WTC11 (cell line): ENCODE data around the gene ZCCHC4.

Experiments used
- ATF1 ChIP-seq: sonication (generic); formaldehyde crosslinking; IDR thresholded peaks from 2 replicates; pipeline ENCODE4 v1.8.1; 2023; ENCODE audit warnings: mild to moderate bottlenecking, moderate library complexity, missing genetic modification reagents
- CDX4 ChIP-seq: fragments of 250-450 bp; sonication (Bioruptor Pico); IDR thresholded peaks from 2 replicates; pipeline ENCODE4 v1.9.0; 2021; ENCODE audit warnings: moderate library complexity, mild to moderate bottlenecking, inconsistent platforms, borderline replicate concordance
- CTCF ChIP-seq: fragments of 200-600 bp; IDR thresholded peaks from 2 replicates; pipeline ENCODE4 v1.8.0; 2022; ENCODE audit warnings: antibody characterized with exemption
- E2F1 ChIP-seq: sonication (generic); formaldehyde crosslinking; IDR thresholded peaks from 2 replicates; pipeline ENCODE4 v1.8.0; 2022; ENCODE audit warnings: mild to moderate bottlenecking, missing genetic modification reagents
- E2F5 ChIP-seq: sonication (generic); formaldehyde crosslinking; IDR thresholded peaks from 2 replicates; pipeline ENCODE4 v1.8.1; 2022; ENCODE audit warnings: mild to moderate bottlenecking, moderate library complexity, missing genetic modification reagents
- ELF4 ChIP-seq: sonication (generic); formaldehyde crosslinking; IDR thresholded peaks from 2 replicates; pipeline ENCODE4 v1.8.1; 2022; ENCODE audit warnings: low read depth, mild to moderate bottlenecking, moderate library complexity, missing genetic modification reagents
- ETV6 ChIP-seq: sonication (generic); formaldehyde crosslinking; IDR thresholded peaks from 2 replicates; pipeline ENCODE4 v1.8.1; 2022; ENCODE audit warnings: mild to moderate bottlenecking, missing genetic modification reagents
- JUN ChIP-seq: sonication (generic); formaldehyde crosslinking; IDR thresholded peaks from 2 replicates; pipeline ENCODE4 v1.8.0; 2023; ENCODE audit warnings: mild to moderate bottlenecking, missing genetic modification reagents
- MAX ChIP-seq: sonication (generic); formaldehyde crosslinking; IDR thresholded peaks from 2 replicates; pipeline ENCODE4 v1.8.0; 2022; ENCODE audit warnings: mild to moderate bottlenecking, missing genetic modification reagents
- PREB ChIP-seq: sonication (generic); formaldehyde crosslinking; IDR thresholded peaks from 2 replicates; pipeline ENCODE4 v1.8.1; 2022; ENCODE audit warnings: mild to moderate bottlenecking, missing genetic modification reagents, moderate library complexity, borderline replicate concordance
- SP1 ChIP-seq: sonication (generic); formaldehyde crosslinking; conservative IDR thresholded peaks from 2 replicates; pipeline ENCODE4 v1.8.1; 2022; ENCODE audit warnings: missing genetic modification reagents
- USF2 ChIP-seq: sonication (generic); formaldehyde crosslinking; IDR thresholded peaks from 2 replicates; pipeline ENCODE4 v1.8.1; 2023; ENCODE audit warnings: mild to moderate bottlenecking, missing genetic modification reagents, moderate library complexity
- ZMAT4 ChIP-seq: fragments of 250-450 bp; sonication (Bioruptor Pico); IDR thresholded peaks from 2 replicates; pipeline ENCODE4 v1.9.0; 2021; ENCODE audit warnings: mild to moderate bottlenecking
- ZNF232 ChIP-seq: sonication (generic); formaldehyde crosslinking; IDR thresholded peaks from 2 replicates; pipeline ENCODE4 v1.8.0; 2022; ENCODE audit warnings: mild to moderate bottlenecking, missing genetic modification reagents

- no peak for TF ChIP-seq SP1 (CRISPR knock-in tag)
- no peak for TF ChIP-seq CTCF
- TF ChIP-seq USF2 (CRISPR knock-in tag): no peak
- TF ChIP-seq ELF4 (CRISPR knock-in tag): no peak
- TF ChIP-seq ETV6 (CRISPR knock-in tag): no peak
- TF ChIP-seq ATF1 (CRISPR knock-in tag): no peak
- no peak for TF ChIP-seq CDX4 (CRISPR knock-in tag)
- no peak for TF ChIP-seq ZNF232 (CRISPR knock-in tag)
- TF ChIP-seq MAX (CRISPR knock-in tag): no peak
- no peak for TF ChIP-seq JUN (CRISPR knock-in tag)
- TF ChIP-seq PREB (CRISPR knock-in tag): no peak
- TF ChIP-seq E2F5 (CRISPR knock-in tag): no peak
- no peak for TF ChIP-seq ZMAT4 (CRISPR knock-in tag)
- TF ChIP-seq E2F1 (CRISPR knock-in tag): no peak
Observed at GRCh38 chr4:25356068-25356467, 43.5 kb downstream of the ZCCHC4 start.
